Measurements from ENCODE around the gene ARHGEF2.
A peak's percentile ranks its signal among the peaks of the same experiment; 100 is the strongest.

GRCh38 chr1:155975375-155976061, 2.8 kb downstream of the ARHGEF2 start:
- TF ChIP-seq CTCF (IDR thresholded peaks at IDR 0.05; ENCODE audit: insufficient read depth, low read length) (no peak), REST (IDR thresholded peaks at IDR 0.05; ENCODE audit: insufficient replicate concordance, low read depth) (no peak), GABPA (IDR thresholded peaks at IDR 0.05; ENCODE audit: low read depth) (no peak), POLR2AphosphoS5 (IDR thresholded peaks at IDR 0.05; ENCODE audit: low read depth) (no peak; the same call in 1 of the 2 replicates), SPI1 (IDR thresholded peaks at IDR 0.05; ENCODE audit: borderline replicate concordance, low read depth) (peak; percentile 50; the same call in 1 of the 2 replicates)
